Astrocyte of the cerebellum (primary cell): Measurements from ENCODE around the gene IRF6.

ENCODE experiments used
- DNase-seq: peaks from one replicate; pipeline ENCODE4 v3.0.0-alpha.2; 2011; ENCODE audit warnings: low read depth
- H3K4me3 ChIP-seq: 2 replicates; pipeline ENCODE4 v1.5.1; 2011; ENCODE audit warnings: mild to moderate bottlenecking, low read depth, low read length, moderate library complexity
- in situ Hi-C: cut with HindIII; loops from 2 replicates; pipeline ENCODE4 v1.10.0; 2017; ENCODE audit warnings: low sequenced_read_pairs
- TF ChIP-seq, protein P1 (sequence below): IDR thresholded peaks from 2 replicates; pipeline ENCODE4 v1.5.1; 2012; ENCODE audit warnings: low read length, low read depth, moderate library complexity, mild to moderate bottlenecking; ENCODE audit errors: missing control alignments

Gene IRF6

DNA sequence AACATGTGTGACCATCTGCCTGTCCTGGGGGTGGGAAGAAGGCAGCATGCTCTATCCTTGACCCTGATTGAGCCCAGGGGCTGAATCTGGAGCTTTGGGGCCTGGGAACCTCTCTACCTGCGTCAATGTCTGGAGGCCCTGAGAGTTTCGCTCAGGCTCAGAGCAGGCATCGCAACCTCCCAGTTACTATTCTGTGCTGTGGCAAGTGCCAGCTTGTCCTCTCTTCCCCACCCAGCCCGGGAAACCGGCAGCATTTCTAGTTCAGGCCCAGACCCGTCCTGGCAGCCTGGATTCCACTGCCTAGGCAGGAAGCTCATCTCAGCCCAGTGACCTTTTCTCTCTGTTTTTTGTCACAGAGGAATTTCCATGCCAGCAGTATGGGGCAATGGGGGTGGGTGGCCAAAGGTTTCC lies 10.0 kb upstream of the IRF6 start:
- no peak overlapping the region for H3K4me3 ChIP-seq
- TF ChIP-seq, protein P1, sequence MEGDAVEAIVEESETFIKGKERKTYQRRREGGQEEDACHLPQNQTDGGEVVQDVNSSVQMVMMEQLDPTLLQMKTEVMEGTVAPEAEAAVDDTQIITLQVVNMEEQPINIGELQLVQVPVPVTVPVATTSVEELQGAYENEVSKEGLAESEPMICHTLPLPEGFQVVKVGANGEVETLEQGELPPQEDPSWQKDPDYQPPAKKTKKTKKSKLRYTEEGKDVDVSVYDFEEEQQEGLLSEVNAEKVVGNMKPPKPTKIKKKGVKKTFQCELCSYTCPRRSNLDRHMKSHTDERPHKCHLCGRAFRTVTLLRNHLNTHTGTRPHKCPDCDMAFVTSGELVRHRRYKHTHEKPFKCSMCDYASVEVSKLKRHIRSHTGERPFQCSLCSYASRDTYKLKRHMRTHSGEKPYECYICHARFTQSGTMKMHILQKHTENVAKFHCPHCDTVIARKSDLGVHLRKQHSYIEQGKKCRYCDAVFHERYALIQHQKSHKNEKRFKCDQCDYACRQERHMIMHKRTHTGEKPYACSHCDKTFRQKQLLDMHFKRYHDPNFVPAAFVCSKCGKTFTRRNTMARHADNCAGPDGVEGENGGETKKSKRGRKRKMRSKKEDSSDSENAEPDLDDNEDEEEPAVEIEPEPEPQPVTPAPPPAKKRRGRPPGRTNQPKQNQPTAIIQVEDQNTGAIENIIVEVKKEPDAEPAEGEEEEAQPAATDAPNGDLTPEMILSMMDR, result no peak
- in situ Hi-C loops, result no loop called here
- no peak for DNase-seq

DNA sequence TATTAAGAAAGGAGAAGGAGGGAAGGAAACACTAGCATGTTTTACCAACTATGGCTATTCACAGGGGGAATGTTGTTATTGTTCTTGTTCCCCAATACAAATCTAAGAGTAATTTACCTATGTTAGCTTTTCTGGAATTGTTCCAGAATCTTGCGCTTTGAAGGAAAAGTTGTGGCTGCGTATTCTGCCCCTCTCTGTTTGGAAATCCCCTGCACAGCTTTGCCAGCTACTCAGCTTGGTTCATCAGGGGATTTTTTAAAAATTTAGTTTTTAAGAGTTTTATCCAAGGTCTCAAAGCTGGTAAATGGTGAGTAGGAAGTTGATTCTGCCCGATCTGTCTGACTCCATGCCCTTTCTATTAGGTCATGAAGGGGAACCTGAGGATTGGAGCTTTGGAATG lies 9.5 kb upstream of the IRF6 start:
- in situ Hi-C loops, result no loop called here
- DNase-seq, result no peak

DNA sequence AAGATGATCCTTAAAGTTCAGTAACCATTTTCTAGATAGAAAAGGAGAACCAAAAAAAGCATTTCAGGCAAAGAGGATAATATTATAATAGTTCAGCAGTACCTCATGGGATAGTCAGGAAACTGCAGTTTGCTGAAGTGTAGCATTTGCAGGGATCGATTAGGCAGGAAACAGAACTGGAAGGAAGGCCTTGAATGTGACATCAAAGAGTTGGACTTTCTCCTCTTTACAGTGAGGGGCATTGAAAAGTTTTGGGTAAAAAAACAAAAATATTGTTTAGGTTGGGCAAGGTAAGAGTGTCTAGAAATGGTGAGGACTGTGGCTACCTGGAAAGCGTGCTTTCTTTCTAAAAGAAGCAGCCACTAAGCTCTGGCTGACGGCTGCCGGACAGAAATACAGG lies 8.0 kb upstream of the IRF6 start:
- no peak overlapping the region for H3K4me3 ChIP-seq
- DNase-seq, result no peak
- TF ChIP-seq, protein P1, result no peak
- in situ Hi-C loops, result no loop called here

More for the DNA sequence above, 9.5 kb upstream of the IRF6 start:
- H3K4me3 ChIP-seq, result no peak overlapping the region
- TF ChIP-seq, protein P1, result no peak

GRCh38 chr1:209810783-209811182 lies 4.8 kb upstream of the IRF6 start:
- H3K4me3 ChIP-seq, result no peak overlapping the region
- DNase-seq, result no peak
- in situ Hi-C loops, result no loop called here
- TF ChIP-seq, protein P1, result no peak

DNA sequence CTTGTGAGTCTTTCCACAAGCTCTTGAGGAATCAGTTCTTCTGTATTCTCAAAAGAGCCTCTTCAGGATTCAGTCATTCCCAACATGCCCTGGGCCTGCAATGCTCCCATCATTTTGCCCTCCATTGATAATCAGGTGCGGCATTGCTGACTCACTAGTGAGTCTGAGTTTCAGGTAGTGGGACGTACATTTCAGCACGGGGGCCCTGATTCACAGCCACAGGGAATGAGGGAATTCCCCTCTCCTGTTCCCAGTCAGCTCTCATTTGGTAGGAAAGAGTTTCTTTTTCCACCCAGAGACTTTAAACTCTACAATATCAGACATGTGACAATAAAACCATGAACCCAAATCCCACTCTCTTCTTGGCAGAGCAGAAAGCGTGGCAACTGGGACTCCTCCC lies 3.7 kb upstream of the IRF6 start:
- TF ChIP-seq, protein P1, result no peak
- no peak for DNase-seq
- in situ Hi-C loops, result no loop called here
- H3K4me3 ChIP-seq, result no peak overlapping the region

- peak; percentile 40 for DNase-seq
- in situ Hi-C loops, result no loop called here
- H3K4me3 ChIP-seq, result no peak overlapping the region
- TF ChIP-seq, protein P1, result no peak
These were observed 2.2 kb upstream of the IRF6 start for GRCh38 chr1:209808059-209808581.

DNA sequence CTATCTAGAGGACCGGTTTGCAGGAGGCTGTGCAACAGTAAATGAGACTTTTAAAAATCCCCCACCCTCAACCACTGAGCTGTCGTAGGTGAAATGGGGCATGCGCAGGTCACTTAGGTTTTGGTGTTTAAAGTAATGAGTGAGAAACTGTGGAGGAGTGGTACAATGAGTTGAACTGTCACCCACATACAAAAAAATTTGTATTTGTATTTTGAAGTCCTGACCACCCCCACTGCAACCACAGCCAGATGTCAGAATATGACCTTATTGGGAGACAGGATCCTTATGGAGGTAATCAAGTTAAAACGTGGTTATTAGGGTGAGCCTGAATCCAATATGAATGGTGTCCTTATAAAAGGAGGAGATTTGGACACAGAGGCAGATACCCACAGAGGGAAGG lies 1.6 kb upstream of the IRF6 start:
- DNase-seq, result no peak
- TF ChIP-seq, protein P1, result no peak
- no peak overlapping the region for H3K4me3 ChIP-seq
- in situ Hi-C loops, result no loop called here
